ENCODE results near the gene KCNJ6.

Gene KCNJ6

GRCh38 chr21:37562920-37563640 is 353.2 kb downstream of the KCNJ6 start:
- no peak for DNase-seq

- DNase-seq: no peak
Observed at GRCh38 chr21:37561941-37562919, 354.0 kb downstream of the KCNJ6 start.

GRCh38 chr21:37561506-37561905 is 354.8 kb downstream of the KCNJ6 start:
- DNase-seq: no peak

- no peak for DNase-seq
Observed at GRCh38 chr21:37560385-37560784, 355.9 kb downstream of the KCNJ6 start.

- DNase-seq: no peak
Observed at GRCh38 chr21:37558676-37559211, 357.5 kb downstream of the KCNJ6 start.

All from effector CD4-positive, alpha-beta T cell (primary cell).